ENCODE data around the gene LSAMP.

LSAMP gene

DNA sequence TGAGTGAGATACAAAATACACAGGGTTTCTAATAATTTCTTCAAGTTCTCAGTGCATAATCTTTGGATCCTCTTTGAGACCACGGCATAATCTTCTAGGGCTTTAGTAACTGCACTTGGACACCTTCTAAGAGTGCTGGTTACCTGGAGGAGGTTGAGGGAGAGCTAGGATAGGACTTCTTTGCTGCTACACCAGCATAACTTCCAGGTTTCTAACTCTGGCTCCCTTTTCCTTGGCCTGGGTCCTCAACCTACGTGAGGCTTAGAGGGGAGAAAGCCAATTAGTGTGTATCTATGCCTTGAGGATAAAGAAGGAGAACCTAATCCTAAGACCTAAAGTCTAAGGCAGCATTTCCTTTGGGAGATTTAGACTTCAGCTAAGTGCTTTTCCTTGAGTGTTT, 184.8 kb downstream of the LSAMP start:
- DNase-seq (ENCODE audit: low read depth in 1 of 2, low spot score in 1 of 2) = no peak
- in situ Hi-C loops (cut with HindIII; ENCODE audit: low pct_unique_long_range_greater_than_20kb, low sequenced_read_pairs) = no loop called here
- TF ChIP-seq JUND (IDR thresholded peaks at IDR 0.05; ENCODE audit: low read depth) = no peak

DNA sequence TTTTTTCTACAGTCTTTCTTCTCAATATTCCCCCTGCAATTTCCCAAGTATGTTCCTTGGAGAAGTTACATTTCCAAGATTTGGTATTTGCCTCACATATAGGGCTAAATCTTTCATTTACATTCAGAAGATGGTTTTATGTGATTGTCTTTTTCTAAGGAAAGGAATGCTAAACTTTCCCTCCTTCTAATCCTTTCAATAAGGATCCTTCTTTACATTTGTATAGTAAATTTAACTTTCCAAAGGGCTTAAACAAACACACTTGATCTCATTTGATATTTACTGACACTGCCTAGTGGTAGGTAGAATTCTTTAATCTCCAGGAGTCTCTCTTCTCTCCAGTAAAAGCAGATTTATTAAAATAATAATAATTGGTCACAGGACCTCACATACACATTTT, 185.3 kb downstream of the LSAMP start:
- DNase-seq (ENCODE audit: low read depth in 1 of 2, low spot score in 1 of 2) = no peak
- TF ChIP-seq JUND (IDR thresholded peaks at IDR 0.05; ENCODE audit: low read depth) = no peak
- in situ Hi-C loops (cut with HindIII; ENCODE audit: low pct_unique_long_range_greater_than_20kb, low sequenced_read_pairs) = no loop called here

DNA sequence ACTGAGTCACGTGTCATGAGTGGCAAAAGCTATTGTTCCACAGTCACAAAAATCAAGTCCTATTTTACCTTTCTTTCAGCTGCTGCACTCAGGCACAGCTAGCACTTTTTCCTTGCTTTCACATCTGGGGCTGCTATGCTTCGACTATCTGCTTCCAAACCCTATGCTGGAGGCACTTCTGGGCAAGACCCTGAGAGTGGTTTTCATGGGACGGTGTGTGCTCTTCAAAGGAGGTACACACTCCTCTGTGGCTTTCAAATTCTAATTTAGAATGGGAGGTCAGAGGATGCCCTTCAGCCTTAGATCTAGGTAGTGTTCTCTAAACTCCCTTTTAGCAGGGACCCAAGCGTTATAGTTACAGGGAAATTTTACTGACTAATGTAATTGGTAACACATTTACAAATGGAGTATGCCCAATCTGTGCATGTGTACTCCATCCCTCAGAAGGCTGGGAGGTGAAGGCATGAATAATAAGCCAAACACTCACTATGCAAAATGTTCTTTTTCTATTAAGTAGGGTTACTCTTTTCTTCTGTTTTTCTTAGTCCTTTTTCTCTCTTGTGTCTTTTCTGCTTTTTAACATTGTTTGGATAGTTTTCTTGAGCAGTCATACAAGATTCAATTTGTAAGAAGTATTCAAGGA, 188.3 kb downstream of the LSAMP start:
- TF ChIP-seq JUND (IDR thresholded peaks at IDR 0.05; ENCODE audit: low read depth) = no peak
- no peak for DNase-seq (ENCODE audit: low read depth in 1 of 2, low spot score in 1 of 2)
- in situ Hi-C loops (cut with HindIII; ENCODE audit: low pct_unique_long_range_greater_than_20kb, low sequenced_read_pairs) = no loop called here

DNA sequence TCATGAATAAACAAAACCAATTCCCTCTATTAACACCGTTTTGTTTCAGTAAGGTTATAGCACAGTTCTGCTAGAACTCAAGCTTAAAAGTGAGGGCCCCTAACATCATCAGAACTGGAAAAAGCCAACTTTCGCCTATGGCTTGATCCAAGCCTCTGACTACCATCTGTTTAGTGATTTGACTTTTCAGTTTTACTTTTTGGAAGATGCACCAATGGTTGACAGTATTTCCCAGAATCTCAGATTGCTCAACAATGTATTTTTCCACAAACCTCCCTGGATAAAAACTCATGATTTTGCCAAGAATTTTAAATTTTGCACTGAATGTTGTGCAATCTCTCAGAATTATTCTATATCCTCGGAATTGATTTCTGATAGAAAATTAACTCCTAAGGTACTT, 190.7 kb downstream of the LSAMP start:
- TF ChIP-seq JUND (IDR thresholded peaks at IDR 0.05; ENCODE audit: low read depth) = no peak
- no peak for DNase-seq (ENCODE audit: low read depth in 1 of 2, low spot score in 1 of 2)
- in situ Hi-C loops (cut with HindIII; ENCODE audit: low pct_unique_long_range_greater_than_20kb, low sequenced_read_pairs) = no loop called here

DNA sequence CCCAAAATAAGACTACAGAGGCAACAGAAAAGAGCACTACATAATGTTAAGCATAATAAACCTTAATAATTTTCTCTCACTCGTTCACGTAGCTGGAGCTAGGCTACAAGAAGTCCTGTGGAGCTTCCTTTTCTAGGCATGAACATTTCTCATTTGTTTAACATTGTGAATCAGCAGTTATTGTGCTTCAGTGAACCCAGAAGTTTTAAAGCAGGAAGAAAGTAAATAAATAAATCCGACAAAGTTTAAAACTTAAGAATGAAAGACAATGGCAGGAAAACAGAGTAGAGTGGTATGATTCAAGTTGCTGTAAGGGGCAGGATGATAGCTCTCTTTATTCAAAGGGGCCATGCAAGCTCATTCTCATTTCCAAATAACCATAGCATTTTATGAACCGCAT, 191.8 kb downstream of the LSAMP start:
- in situ Hi-C loops (cut with HindIII; ENCODE audit: low pct_unique_long_range_greater_than_20kb, low sequenced_read_pairs) = no loop called here
- no peak for DNase-seq (ENCODE audit: low read depth in 1 of 2, low spot score in 1 of 2)
- TF ChIP-seq JUND (IDR thresholded peaks at IDR 0.05; ENCODE audit: low read depth) = no peak

DNA sequence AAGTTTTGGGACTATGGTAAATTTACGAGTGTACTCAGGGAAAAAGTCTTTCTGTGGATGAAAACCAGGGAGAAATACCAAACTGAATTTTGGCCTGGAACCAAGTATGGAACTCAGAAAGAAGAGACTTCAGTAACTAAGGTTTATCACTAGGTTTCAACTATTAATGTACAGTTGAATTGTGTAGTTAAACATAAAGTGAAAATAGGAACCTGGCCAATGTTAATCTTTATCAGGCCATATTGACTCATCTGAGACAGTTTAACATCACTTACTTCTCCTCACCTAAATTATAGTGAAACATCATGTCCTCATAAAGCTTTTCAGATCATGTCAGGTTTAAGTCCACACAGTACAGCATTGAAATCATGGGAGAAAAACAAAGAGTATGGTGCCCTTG, 197.7 kb downstream of the LSAMP start:
- no peak for DNase-seq (ENCODE audit: low read depth in 1 of 2, low spot score in 1 of 2)
- no peak for TF ChIP-seq JUND (IDR thresholded peaks at IDR 0.05; ENCODE audit: low read depth)
- in situ Hi-C loops (cut with HindIII; ENCODE audit: low pct_unique_long_range_greater_than_20kb, low sequenced_read_pairs) = no loop called here

DNA sequence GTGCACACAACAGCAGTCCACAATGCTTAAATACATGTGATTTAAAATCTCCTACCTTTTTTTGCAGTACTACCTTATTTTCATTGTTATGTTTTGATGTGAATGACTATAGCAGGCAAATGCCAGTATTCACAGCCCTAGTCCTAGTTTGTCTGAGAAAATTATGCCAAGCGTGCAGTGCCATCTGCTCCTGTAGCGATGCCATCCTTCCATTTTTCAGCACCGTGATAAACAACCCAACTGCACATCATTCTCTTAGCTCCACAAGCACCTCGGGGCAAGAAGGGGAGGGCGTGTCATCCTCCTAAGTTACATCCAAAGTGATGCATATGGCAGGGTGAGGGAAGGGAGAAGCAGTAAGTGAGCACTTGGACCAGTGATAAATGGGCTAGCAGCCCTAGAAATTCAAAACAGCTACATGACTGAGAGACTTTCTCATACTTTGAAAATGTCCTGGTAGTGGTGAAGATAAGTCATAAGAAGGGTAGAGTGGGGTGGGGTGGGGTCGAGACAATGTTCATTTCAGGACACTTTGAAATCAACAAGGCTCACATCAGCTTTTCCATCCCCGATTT, 198.8 kb downstream of the LSAMP start:
- DNase-seq (ENCODE audit: low read depth in 1 of 2, low spot score in 1 of 2) = no peak
- in situ Hi-C loops (cut with HindIII; ENCODE audit: low pct_unique_long_range_greater_than_20kb, low sequenced_read_pairs) = no loop called here
- TF ChIP-seq JUND (IDR thresholded peaks at IDR 0.05; ENCODE audit: low read depth) = no peak

DNA sequence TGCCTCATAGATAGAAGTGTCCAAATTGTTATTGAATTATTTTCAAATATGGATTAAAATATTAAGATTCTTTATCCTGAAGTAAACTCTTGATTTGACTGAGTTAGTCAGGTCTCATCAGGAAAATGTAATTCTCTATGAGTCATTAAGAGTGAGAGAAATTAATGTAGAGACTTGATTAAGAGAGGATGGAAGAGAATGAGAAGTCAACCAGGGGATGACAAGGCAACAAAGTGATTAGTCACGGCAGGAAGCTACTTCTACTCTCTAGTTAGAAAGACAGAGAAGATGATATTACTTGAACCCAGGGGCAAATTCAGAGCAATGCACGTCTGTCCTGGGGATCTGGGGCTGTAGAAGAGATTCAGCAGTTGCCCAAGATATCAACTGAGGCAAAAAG, 202.5 kb downstream of the LSAMP start:
- TF ChIP-seq JUND (IDR thresholded peaks at IDR 0.05; ENCODE audit: low read depth) = no peak
- in situ Hi-C loops (cut with HindIII; ENCODE audit: low pct_unique_long_range_greater_than_20kb, low sequenced_read_pairs) = no loop called here
- no peak for DNase-seq (ENCODE audit: low read depth in 1 of 2, low spot score in 1 of 2)

DNA sequence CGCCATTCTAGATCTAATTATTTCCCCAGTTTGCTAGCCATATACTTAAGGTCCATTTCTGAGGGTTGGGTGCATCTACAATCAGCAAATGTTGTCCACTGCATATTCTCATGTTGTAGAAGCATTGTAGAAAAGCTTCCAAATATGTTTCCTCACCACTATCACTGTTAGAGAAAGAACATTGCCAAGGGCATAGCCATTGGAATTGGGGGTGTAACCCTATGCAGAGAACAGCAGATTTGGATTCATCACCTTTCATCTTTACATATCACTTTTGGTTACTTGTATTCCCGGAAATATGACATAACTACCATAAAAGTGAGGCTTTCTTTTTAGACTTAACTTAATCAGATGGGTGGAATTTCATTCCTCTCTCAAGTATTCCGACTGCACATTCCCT, 203.6 kb downstream of the LSAMP start:
- DNase-seq (ENCODE audit: low read depth in 1 of 2, low spot score in 1 of 2) = no peak
- in situ Hi-C loops (cut with HindIII; ENCODE audit: low pct_unique_long_range_greater_than_20kb, low sequenced_read_pairs) = no loop called here
- TF ChIP-seq JUND (IDR thresholded peaks at IDR 0.05; ENCODE audit: low read depth) = no peak

DNA sequence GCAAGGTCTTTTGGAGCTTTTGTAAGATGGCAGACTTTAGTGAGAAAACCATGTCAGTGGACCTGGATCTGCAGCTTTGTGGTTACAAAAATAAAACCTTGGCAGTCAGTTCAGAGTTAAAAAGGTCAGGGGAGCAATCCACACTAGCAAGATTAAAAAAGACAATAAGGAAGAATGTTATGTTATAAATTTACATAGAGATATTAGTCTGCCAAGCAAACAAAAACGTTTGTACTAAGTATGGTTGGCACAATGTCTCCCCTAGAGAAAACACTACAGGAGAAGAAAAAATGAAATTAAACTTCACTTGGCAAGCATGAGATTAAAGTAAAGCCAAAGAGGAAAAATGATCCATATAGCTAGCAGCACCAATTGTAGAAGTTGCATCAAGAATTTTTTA, 205.0 kb downstream of the LSAMP start:
- no peak for DNase-seq (ENCODE audit: low read depth in 1 of 2, low spot score in 1 of 2)
- no peak for TF ChIP-seq JUND (IDR thresholded peaks at IDR 0.05; ENCODE audit: low read depth)
- in situ Hi-C loops (cut with HindIII; ENCODE audit: low pct_unique_long_range_greater_than_20kb, low sequenced_read_pairs) = no loop called here

DNA sequence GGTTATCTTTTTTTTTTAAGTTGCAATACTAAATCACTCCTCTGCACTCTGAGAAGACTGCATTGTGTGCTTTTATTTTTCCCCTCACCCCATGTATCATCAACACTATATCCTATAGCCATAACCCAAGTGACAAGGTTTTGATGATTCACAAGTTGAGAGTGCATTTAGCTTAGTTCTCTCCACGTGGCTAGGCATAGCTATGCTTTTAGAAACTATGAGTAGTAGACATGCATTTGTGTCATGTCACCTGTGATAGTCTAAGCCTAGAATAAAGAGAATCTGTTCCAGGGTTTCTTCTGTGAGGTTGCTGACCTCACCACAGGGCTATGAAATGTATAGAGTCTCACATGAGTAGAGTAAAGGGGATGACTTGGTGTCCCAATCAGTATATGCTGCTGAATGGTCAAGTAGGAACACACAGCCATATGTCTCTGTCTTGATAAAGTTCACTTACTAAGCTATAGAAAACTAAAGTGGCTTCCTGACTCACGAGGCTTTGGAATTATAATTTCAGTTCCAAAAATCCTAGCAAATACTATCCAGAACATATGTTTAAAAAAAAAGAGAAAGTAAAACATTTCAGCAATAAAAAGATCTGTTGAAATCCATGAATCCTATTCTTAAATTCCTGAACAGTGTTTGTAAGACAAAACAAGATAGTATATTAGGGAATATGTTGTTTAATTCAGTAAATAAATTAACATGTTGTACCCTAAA, 206.3 kb downstream of the LSAMP start:
- no peak for TF ChIP-seq JUND (IDR thresholded peaks at IDR 0.05; ENCODE audit: low read depth)
- in situ Hi-C loops (cut with HindIII; ENCODE audit: low pct_unique_long_range_greater_than_20kb, low sequenced_read_pairs) = no loop called here
- no peak for DNase-seq (ENCODE audit: low read depth in 1 of 2, low spot score in 1 of 2)

DNA sequence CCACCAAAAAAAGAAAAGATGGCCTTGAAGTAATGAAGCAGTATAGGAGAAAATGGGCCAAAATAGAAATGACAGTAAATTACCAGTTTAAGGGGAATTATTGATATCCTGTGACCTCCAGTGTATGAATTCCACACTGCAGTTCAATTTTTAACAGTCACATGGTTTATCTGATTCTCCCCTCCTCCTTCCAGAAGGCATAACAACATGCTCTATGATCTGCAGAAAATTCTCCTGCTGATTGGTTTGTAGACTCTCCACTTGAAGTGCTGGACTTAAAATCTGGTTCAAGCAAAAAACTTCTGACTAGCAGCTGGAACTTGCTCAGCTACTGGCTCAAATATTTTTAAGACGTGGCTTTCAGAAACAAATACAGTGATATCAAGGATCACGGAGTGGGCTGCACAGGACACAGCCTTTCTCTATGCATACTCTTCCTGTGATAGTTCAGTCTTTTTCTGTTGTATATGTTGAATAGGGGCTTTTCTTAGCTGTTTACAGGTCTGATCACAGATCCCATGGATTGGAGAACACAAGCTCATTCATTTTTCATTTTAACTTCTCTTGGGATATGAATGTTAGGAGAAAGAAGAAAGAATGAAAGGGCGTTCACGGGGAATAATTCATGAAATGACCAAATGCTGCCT, 211.5 kb downstream of the LSAMP start:
- DNase-seq (ENCODE audit: low read depth in 1 of 2, low spot score in 1 of 2) = no peak
- in situ Hi-C loops (cut with HindIII; ENCODE audit: low pct_unique_long_range_greater_than_20kb, low sequenced_read_pairs) = no loop called here
- TF ChIP-seq JUND (IDR thresholded peaks at IDR 0.05; ENCODE audit: low read depth) = no peak

DNA sequence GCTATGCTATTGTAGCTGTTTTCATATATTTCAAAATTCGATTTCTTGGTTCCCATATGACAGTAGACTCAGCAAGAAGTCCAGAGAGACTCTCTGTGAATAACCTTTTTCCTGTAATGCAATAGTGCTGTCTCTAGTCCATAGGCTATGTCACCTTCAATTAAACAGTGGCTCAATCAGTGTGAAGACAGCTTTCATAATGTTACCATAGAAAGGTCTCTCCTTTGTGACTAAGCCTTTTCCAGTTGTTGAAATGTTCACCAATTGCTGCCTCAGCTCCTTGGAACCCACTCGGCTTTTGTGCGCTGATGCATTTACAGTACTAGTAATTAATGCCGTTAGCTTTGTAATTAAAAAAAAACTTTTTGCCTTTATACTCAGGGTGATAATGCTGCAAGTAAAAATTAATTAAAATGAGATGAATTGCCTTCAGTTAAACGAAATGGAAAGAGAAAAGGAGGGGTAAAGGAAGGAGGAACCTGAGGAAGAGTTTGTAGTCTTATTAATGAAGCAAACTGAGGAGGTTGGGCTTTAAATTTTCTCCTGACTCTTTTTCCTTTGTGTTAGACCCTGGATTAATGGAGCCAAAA, 214.8 kb downstream of the LSAMP start:
- no peak for TF ChIP-seq JUND (IDR thresholded peaks at IDR 0.05; ENCODE audit: low read depth)
- in situ Hi-C loops (cut with HindIII; ENCODE audit: low pct_unique_long_range_greater_than_20kb, low sequenced_read_pairs) = no loop called here

More for the DNA sequence above, 214.8 kb downstream of the LSAMP start:
- DNase-seq (ENCODE audit: low read depth in 1 of 2, low spot score in 1 of 2) = no peak

All from T47D (cell line).